CD1c-positive myeloid dendritic cell (primary cell): ENCODE results near the gene TRDN.

Source experiments
- DNase-seq: peaks from one replicate; pipeline ENCODE4 v3.0.0-alpha.2; 2016; ENCODE audit errors: extremely low spot score

TRDN gene, protein sequence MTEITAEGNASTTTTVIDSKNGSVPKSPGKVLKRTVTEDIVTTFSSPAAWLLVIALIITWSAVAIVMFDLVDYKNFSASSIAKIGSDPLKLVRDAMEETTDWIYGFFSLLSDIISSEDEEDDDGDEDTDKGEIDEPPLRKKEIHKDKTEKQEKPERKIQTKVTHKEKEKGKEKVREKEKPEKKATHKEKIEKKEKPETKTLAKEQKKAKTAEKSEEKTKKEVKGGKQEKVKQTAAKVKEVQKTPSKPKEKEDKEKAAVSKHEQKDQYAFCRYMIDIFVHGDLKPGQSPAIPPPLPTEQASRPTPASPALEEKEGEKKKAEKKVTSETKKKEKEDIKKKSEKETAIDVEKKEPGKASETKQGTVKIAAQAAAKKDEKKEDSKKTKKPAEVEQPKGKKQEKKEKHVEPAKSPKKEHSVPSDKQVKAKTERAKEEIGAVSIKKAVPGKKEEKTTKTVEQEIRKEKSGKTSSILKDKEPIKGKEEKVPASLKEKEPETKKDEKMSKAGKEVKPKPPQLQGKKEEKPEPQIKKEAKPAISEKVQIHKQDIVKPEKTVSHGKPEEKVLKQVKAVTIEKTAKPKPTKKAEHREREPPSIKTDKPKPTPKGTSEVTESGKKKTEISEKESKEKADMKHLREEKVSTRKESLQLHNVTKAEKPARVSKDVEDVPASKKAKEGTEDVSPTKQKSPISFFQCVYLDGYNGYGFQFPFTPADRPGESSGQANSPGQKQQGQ

GRCh38 chr6:123636782-123637181 lies at the start of gene TRDN:
Gene TRDN (minus strand): TSS chr6:123636950. CDS start chr6:123636775, 175 bp downstream.
- DNase-seq, result no peak

DNA sequence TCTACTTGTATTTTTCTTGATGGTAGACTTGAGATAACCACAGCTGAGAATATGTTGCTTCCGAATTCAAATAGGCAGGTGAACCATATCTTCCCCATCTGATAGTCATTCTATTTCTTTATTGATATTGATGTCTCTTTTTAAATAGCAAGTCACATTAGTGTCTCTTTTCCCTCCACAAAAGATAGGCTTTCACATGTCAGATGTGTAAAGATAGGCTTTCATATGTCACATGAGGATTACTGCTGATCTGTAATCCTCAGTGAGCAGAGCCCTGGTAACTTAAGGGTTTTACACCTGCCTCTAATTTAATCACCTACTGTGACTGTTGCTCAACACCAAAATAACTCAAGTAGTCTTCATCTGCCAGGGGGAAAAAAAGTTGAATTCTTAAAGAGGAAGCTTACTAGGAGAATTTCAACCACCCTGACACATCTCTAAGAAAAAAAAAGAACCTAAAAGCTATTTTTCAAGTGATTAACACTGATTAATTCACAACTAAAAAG lies 45.3 kb upstream of the TRDN start:
- DNase-seq, result no peak

DNA sequence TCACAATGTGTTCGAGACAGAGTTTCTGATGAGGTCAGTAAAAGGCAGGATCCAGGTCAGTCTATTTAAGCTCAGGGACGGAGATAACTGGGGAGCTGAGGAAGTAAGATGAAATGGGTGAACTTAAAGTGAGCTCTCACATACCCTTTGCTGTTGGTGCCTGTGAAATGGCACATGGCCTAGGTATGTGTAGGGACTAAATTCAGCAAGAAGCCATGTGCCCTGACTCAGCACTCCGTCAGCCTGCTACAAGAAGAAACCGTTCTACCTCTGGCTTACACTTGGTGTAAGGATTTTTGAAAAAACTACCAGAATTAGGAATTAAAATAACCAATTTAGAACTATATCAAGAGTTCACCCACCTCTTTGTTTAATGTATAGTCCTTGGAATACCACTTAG lies 41.1 kb upstream of the TRDN start:
- no peak for DNase-seq

GRCh38 chr6:123676793-123677192 lies 40.0 kb upstream of the TRDN start:
- no peak for DNase-seq

- no peak for DNase-seq
Observed at GRCh38 chr6:123668965-123669591, 32.3 kb upstream of the TRDN start.

DNA sequence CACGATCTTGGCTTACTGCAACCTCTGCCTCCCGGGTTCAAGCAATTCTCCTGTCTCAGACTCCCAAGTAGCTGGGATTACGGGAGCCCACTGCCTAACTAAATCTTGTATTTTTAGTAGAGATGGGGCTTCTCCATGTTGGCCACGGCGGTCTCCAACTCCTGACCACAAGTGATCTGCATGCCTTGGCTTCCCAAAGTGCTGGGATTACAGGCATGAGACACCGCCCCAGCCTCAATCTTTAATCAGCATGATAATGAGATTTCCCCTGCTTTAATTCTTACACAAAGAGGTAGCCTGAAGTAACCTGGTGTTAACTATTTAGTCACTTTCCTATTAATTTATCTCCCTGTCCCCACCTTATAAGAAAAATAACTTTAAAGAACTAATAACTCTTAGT lies 31.3 kb upstream of the TRDN start:
- DNase-seq, result no peak

- no peak for DNase-seq
Observed at GRCh38 chr6:123663436-123663835, 26.7 kb upstream of the TRDN start.

DNA sequence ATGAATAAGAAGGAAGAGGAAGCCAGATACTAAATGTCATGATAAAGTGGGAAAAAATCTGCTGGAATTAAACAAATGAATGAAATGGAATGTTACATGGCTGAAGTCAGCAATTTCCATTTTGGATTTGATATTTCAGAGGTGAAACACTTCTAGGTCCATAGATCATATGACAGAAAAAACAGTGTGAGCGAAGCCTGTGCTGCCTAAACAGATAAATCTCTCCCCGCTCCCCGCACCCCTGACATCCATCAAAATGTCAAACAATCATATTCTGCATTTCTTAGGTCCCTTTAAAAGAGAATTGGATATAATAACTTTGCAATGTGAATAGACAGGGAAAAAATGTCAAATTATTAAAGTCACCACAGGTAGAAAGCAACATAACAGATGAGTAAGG lies 26.0 kb upstream of the TRDN start:
- no peak for DNase-seq

- no peak for DNase-seq
Observed at GRCh38 chr6:123661105-123661891, 24.5 kb upstream of the TRDN start.

- DNase-seq, result no peak
Observed at GRCh38 chr6:123659960-123660748, 23.4 kb upstream of the TRDN start.

DNA sequence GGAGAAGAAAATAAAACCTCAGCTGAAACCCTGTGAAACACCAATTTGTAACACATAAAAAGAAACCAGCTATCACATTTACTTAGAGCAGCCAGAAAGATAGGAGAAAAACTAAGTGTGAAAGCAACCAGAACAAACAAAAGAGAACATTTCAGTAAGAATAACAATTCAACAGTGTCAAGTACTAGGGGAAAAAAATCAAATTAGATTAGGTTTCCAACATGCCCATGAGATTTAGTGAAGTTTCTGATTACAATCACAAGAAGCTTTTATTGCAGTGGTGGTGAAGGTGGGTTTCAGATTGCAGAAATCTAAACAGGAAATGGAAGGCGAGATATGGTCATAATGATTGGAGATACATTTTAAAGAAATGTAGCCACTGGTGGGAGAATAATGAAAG lies 22.1 kb upstream of the TRDN start:
- no peak for DNase-seq

- no peak for DNase-seq
Observed at GRCh38 chr6:123655521-123656306, 19.0 kb upstream of the TRDN start.

- no peak for DNase-seq
Observed at GRCh38 chr6:123648723-123649122, 12.0 kb upstream of the TRDN start.

GRCh38 chr6:123648020-123648580 lies 11.3 kb upstream of the TRDN start:
- DNase-seq, result no peak

DNA sequence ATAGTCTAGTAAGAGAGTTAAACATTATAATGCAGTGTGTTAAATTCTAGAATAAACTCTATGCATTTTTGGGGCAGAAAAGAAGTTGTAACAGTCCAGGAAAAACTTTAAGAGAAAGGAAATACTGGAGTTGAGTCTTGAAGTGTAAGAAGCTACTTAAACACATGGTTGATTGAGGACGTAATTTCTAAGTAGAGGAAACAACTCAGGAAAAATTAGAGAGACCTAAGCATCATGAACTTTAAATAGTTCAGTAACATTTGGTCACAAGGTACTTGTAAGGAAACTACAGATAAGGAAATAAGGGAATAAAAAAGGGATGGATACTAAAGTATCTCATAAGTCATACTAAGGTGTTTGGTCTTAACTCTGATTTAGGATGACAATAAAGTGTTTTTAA lies 4.7 kb upstream of the TRDN start:
- DNase-seq, result no peak

- no peak for DNase-seq
Observed at GRCh38 chr6:123640567-123641187, 3.9 kb upstream of the TRDN start.

GRCh38 chr6:123638865-123639264 lies 2.1 kb upstream of the TRDN start:
- no peak for DNase-seq

GRCh38 chr6:123636282-123636681 lies 468 bp downstream of the TRDN start:
- DNase-seq, result no peak

GRCh38 chr6:123635567-123635966 lies 1.2 kb downstream of the TRDN start:
- no peak for DNase-seq
